ENCODE measurements around the gene RPS18.

Gene RPS18

DNA sequence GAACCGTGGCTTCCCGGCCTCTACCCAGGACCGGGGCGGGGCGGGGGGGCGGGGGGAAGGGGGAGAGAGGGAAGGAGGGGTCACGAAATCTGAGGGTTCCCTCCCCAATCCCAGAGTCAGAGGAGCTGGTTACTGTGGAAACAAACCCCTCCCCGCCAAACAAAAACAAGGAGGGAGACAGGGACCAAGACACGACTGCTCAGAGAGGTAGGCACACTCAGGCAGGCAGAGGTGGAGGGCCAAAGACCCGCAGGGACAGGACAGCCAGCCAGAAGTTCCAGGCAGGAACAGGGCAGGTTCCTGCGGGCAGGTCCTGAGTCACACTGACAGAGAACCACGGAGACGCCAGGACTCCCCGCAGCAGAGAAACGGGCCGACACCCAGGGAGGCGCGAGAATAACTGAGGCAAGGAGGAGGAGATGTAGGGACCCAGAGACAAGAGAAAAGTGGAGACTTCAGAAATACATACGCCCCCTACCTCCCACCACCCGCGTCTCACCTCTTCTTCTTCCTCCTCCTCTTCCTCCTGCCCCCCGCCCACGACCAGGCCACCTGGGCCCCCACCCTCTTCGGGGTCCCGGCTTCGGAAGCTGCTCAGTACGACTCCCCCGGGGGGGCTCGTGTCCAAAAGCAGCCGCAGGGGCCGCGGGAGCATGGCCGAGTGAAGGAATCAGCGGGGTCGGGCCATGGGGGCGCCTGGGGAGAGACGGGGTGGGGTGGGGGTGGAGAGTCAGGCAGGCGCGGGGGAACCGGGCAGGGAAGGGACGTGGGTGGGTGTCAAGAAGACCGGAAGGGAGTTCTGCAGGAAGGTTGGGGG, 26.3 kb downstream of the RPS18 start:
- H3K27ac ChIP-seq (ENCODE audit: low read depth, low read length), result peak overlapping the region; percentile 93
- H3K36me3 ChIP-seq (ENCODE audit: control insufficient read depth in 5 of 5, insufficient read depth in 5 of 5, low read length in 5 of 5), result peaks cover 0 to 47% (median 35%) of the 10 kb centered on the region in 5 donors
- peak overlapping the region in 4 of 5 donors; percentile 73 to 94 (median 90) for H3K9ac ChIP-seq (ENCODE audit: low read length in 5 of 5)
- H3K4me1 ChIP-seq (ENCODE audit: control insufficient read depth in 5 of 5, insufficient read depth in 5 of 5, low read length in 5 of 5), result peaks cover 2 to 41% (median 26%) of the 10 kb centered on the region in 5 donors
- H3K9me3 ChIP-seq (ENCODE audit: control insufficient read depth in 5 of 5, low read length in 5 of 5), result no peaks in the 10 kb centered on the region
- H3K4me3 ChIP-seq (ENCODE audit: low read depth in 1 of 5, low read length in 5 of 5), result peak overlapping the region; percentile 69 to 98 (median 91)
- no peaks in the 10 kb centered on the region for H3K27me3 ChIP-seq (ENCODE audit: control insufficient read depth in 5 of 5, insufficient read depth in 4 of 5, low read length in 5 of 5)

DNA sequence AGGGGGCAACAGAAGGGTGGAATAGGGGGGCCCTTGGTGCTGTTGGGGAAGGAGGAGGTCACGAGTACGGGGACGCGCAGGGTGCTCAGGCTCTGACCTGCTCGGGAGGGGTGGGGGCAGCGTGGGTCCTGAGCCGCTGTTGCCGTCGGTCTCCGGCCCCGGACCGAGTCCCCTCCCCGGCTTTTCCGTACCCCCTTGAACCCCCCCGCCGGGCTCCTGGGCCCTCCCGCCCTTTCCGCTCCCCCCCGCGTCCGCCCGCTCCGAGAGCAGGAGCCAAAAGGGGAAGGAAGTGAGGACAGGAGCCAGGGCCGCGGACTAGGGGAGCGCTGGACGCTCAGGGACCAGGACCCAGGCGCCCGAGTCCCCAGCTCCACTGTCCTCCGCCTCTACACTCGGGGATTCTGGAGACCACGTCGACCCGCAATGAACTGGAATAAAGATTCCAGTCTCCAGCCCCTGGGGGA, 26.9 kb downstream of the RPS18 start, which contains the start of gene RGL2:
Gene RGL2 (minus strand): TSS at position 170 of the 464 bp plus-strand sequence. CDS start 332 bp downstream, outside the sequence.
- Histone ChIP-seq H3K4me1 (ENCODE audit: control insufficient read depth in 5 of 5, insufficient read depth in 5 of 5, low read length in 5 of 5) (peaks cover 2 to 41% (median 26%) of the 10 kb centered on the region in 5 donors), H3K4me3 (ENCODE audit: low read depth in 1 of 5, low read length in 5 of 5) (peak within 1 kb of the TSS; percentile 74 to 98 (median 91)), H3K36me3 (ENCODE audit: control insufficient read depth in 5 of 5, insufficient read depth in 5 of 5, low read length in 5 of 5) (peaks cover 0 to 44% (median 33%) of the 10 kb centered on the region in 5 donors), H3K27me3 (ENCODE audit: control insufficient read depth in 5 of 5, insufficient read depth in 4 of 5, low read length in 5 of 5) (no peaks in the 10 kb centered on the region), H3K9me3 (ENCODE audit: control insufficient read depth in 5 of 5, low read length in 5 of 5) (no peaks in the 10 kb centered on the region), H3K27ac (ENCODE audit: low read depth, low read length) (peak within 1 kb of the TSS; percentile 93), H3K9ac (ENCODE audit: low read length in 5 of 5) (peak within 1 kb of the TSS; percentile 73 to 94 (median 90))

DNA sequence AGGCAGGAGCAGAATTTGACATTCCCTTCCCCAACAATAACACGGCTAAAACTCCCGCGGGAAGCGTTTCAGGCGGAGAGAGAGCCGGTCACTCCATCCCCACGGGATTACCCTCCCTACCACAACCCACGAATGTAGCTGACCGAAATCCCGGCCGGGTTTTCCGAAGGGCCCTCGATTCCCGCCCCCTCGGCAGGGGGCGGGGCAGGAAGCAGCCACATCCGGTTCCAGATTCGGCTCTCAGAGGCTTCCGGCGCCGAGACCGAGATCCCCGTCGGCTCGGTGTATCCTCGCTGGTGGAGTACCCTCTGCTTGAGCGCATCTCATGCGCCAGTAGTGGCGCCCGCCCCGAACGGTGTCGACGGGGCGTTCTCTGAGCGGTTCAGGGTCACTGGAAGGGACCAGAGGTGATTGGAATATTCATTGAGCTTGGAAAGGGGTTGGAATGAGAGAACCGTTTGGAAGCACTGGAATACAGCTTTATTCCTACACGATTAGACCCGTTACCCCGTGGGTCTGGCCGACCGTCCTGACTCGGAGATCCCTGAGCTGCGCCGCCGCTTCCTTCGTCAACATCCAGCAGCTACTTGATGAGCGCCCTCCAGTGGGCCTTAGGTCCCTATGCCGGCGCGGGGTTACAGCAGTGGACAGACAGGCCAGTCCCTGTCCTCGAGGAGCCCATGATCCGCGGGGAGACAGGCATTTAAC, 27.5 kb downstream of the RPS18 start:
- Histone ChIP-seq H3K4me1 (ENCODE audit: control insufficient read depth in 5 of 5, insufficient read depth in 5 of 5, low read length in 5 of 5) (peaks cover 2 to 41% (median 26%) of the 10 kb centered on the region in 5 donors), H3K9ac (ENCODE audit: low read length in 5 of 5) (peak overlapping the region; percentile 66 to 94 (median 90)), H3K27ac (ENCODE audit: low read depth, low read length) (peak overlapping the region; percentile 93), H3K9me3 (ENCODE audit: control insufficient read depth in 5 of 5, low read length in 5 of 5) (no peaks in the 10 kb centered on the region), H3K4me3 (ENCODE audit: low read depth in 1 of 5, low read length in 5 of 5) (peak overlapping the region; percentile 74 to 98 (median 91)), H3K36me3 (ENCODE audit: control insufficient read depth in 5 of 5, insufficient read depth in 5 of 5, low read length in 5 of 5) (peaks cover 0 to 44% (median 33%) of the 10 kb centered on the region in 5 donors), H3K27me3 (ENCODE audit: control insufficient read depth in 5 of 5, insufficient read depth in 4 of 5, low read length in 5 of 5) (no peaks in the 10 kb centered on the region)

DNA sequence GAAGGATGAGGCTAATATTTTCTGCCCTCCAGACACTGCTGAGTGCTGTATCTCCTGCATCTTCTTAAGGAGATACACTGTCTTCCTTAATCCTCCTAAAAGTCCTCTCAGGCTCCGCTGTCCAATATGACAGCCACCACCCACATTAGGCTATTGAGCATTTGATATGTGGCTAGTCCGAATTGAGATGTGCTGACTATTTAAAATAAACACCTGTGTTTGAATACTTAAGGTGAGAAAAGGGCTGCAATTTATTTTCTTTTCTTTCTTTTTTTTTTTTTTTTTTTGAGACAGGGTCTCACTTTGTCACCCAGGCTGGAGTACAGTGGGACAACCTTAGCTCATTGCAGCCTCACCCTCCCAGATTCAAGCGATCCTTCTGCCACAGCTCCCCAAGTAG, 30.0 kb downstream of the RPS18 start:
- Histone ChIP-seq H3K27me3 (ENCODE audit: control insufficient read depth in 5 of 5, insufficient read depth in 4 of 5, low read length in 5 of 5) (no peaks in the 10 kb centered on the region), H3K9me3 (ENCODE audit: control insufficient read depth in 5 of 5, low read length in 5 of 5) (no peaks in the 10 kb centered on the region), H3K4me1 (ENCODE audit: control insufficient read depth in 5 of 5, insufficient read depth in 5 of 5, low read length in 5 of 5) (peaks cover 2 to 50% (median 26%) of the 10 kb centered on the region in 5 donors), H3K4me3 (ENCODE audit: low read depth in 1 of 5, low read length in 5 of 5) (no peak overlapping the region), H3K9ac (ENCODE audit: low read length in 5 of 5) (no peak overlapping the region), H3K27ac (ENCODE audit: low read depth, low read length) (no peak overlapping the region), H3K36me3 (ENCODE audit: control insufficient read depth in 5 of 5, insufficient read depth in 5 of 5, low read length in 5 of 5) (peaks cover 0 to 34% (median 25%) of the 10 kb centered on the region in 5 donors)

DNA sequence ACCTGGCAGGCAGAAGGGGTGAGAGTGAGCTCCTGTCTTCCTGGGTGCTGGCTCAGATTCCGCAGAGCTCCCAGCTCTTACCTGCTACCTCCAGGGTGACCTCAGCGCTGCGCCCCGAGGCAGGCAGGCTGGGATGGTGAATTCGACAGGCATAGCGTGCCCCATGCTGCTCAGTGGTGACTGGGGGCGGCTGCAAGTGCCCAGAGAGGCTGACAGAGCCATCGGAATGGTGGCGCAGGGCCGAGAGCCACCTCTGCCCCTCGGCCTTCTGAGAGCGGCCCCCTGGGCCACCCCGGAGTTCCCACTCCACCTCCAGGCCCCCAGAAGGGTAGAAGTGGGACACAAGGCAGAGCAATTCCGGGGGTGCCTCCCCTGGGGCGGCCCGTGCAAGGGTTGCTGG, 32.3 kb downstream of the RPS18 start:
- peaks cover 0 to 33% (median 30%) of the 10 kb centered on the region in 5 donors for H3K36me3 ChIP-seq (ENCODE audit: control insufficient read depth in 5 of 5, insufficient read depth in 5 of 5, low read length in 5 of 5)
- no peak overlapping the region for H3K4me3 ChIP-seq (ENCODE audit: low read depth in 1 of 5, low read length in 5 of 5)
- no peak overlapping the region for H3K9ac ChIP-seq (ENCODE audit: low read length in 5 of 5)
- H3K4me1 ChIP-seq (ENCODE audit: control insufficient read depth in 5 of 5, insufficient read depth in 5 of 5, low read length in 5 of 5), result peaks cover 2 to 33% (median 15%) of the 10 kb centered on the region in 5 donors
- no peaks in the 10 kb centered on the region for H3K9me3 ChIP-seq (ENCODE audit: control insufficient read depth in 5 of 5, low read length in 5 of 5)
- H3K27me3 ChIP-seq (ENCODE audit: control insufficient read depth in 5 of 5, insufficient read depth in 4 of 5, low read length in 5 of 5), result no peaks in the 10 kb centered on the region
- H3K27ac ChIP-seq (ENCODE audit: low read depth, low read length), result no peak overlapping the region

DNA sequence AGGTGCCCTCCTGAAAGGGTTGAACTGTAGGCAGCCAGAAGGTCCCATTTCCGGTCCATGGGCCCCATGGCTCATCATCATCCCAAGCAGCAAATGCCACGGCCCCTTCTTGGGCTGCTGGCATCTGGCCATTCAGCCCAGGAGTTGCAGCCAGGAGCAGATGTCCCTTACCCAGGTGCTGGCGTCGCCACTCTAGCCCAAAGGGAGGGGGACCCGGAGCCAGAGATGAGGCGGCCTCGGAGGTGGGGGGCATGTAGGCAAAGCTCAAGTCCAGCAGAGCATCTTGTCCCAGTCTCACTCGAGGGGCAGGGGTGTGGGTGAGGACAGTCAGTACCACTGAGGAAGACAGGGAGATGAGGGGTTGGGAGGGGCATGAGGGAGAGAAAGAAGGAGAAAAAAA, 33.2 kb downstream of the RPS18 start:
- Histone ChIP-seq H3K36me3 (ENCODE audit: control insufficient read depth in 5 of 5, insufficient read depth in 5 of 5, low read length in 5 of 5) (peaks cover 0 to 33% (median 30%) of the 10 kb centered on the region in 5 donors), H3K4me3 (ENCODE audit: low read depth in 1 of 5, low read length in 5 of 5) (no peak overlapping the region), H3K9ac (ENCODE audit: low read length in 5 of 5) (no peak overlapping the region), H3K9me3 (ENCODE audit: control insufficient read depth in 5 of 5, low read length in 5 of 5) (no peaks in the 10 kb centered on the region), H3K27ac (ENCODE audit: low read depth, low read length) (no peak overlapping the region), H3K27me3 (ENCODE audit: control insufficient read depth in 5 of 5, insufficient read depth in 4 of 5, low read length in 5 of 5) (no peaks in the 10 kb centered on the region), H3K4me1 (ENCODE audit: control insufficient read depth in 5 of 5, insufficient read depth in 5 of 5, low read length in 5 of 5) (peaks cover 1 to 24% (median 11%) of the 10 kb centered on the region in 5 donors)

DNA sequence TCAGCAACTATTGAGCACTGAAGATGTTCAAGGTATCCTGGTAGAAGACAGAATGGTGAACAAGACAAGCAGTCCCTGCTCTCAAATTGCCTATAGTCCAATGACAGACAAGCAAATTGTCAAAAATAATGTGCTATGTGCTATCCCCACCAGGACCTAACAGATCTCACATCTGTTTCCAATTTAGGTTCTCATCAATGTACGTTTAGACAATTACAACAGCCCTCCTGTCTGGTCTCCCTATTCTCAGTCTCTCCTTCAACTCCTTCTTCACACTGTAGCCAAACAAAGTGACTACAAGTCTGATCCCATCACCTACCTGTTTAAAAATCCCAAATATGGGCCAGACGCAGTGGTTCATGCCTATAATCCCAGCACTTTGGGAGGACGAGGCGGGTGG, 34.5 kb downstream of the RPS18 start:
- Histone ChIP-seq H3K9me3 (ENCODE audit: control insufficient read depth in 5 of 5, low read length in 5 of 5) (no peaks in the 10 kb centered on the region), H3K9ac (ENCODE audit: low read length in 5 of 5) (no peak overlapping the region), H3K27me3 (ENCODE audit: control insufficient read depth in 5 of 5, insufficient read depth in 4 of 5, low read length in 5 of 5) (no peaks in the 10 kb centered on the region), H3K4me1 (ENCODE audit: control insufficient read depth in 5 of 5, insufficient read depth in 5 of 5, low read length in 5 of 5) (peaks cover 0 to 14% (median 4%) of the 10 kb centered on the region in 5 donors), H3K36me3 (ENCODE audit: control insufficient read depth in 5 of 5, insufficient read depth in 5 of 5, low read length in 5 of 5) (peaks cover 0 to 38% (median 30%) of the 10 kb centered on the region in 5 donors), H3K4me3 (ENCODE audit: low read depth in 1 of 5, low read length in 5 of 5) (no peak overlapping the region), H3K27ac (ENCODE audit: low read depth, low read length) (no peak overlapping the region)

DNA sequence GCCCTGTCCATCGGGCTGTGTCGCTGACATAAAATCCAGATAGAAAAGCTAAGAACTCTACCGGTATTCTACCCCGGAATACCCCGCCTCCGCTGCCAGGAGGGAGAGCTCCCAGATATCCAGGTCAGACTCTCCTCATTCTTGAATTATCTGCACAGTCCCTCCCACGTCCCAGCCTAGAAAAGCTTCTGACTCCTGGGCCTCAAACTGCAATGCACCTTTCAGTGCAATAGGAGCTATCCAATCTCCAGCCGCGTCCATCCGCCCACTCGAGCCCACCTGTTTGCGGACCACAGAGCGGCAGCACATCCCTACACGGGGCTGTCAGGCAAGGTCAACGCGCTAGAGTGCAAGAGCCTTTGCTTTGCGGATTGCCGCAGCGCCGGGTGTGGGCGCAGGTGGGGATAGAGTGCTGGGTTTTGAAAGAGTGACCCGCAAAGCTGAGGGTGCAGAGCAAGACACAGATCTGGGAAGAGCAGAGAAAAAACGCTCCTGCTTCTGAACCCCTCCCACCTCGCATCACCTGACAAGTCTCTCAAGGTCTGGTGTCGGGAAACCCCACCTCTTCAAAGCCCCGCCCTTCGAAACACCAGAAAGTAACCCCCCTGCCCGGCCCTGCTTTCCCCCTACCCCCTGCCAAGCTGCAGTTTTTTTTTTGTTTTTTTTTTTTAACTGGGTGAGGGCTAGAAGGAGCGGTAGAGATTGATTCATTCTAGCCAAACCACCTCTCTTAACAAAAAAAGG, 40.7 kb downstream of the RPS18 start:
- Histone ChIP-seq H3K9ac (ENCODE audit: low read length in 5 of 5) (peak overlapping the region; percentile 87 to 100 (median 94)), H3K27ac (ENCODE audit: low read depth, low read length) (peak overlapping the region; percentile 96), H3K36me3 (ENCODE audit: control insufficient read depth in 5 of 5, insufficient read depth in 5 of 5, low read length in 5 of 5) (peaks cover 0 to 15% (median 10%) of the 10 kb centered on the region in 5 donors), H3K4me3 (ENCODE audit: low read depth in 1 of 5, low read length in 5 of 5) (peak overlapping the region; percentile 92 to 99 (median 94)), H3K27me3 (ENCODE audit: control insufficient read depth in 5 of 5, insufficient read depth in 4 of 5, low read length in 5 of 5) (no peaks in the 10 kb centered on the region), H3K9me3 (ENCODE audit: control insufficient read depth in 5 of 5, low read length in 5 of 5) (no peaks in the 10 kb centered on the region), H3K4me1 (ENCODE audit: control insufficient read depth in 5 of 5, insufficient read depth in 5 of 5, low read length in 5 of 5) (peaks cover 10 to 48% (median 44%) of the 10 kb centered on the region in 5 donors)

DNA sequence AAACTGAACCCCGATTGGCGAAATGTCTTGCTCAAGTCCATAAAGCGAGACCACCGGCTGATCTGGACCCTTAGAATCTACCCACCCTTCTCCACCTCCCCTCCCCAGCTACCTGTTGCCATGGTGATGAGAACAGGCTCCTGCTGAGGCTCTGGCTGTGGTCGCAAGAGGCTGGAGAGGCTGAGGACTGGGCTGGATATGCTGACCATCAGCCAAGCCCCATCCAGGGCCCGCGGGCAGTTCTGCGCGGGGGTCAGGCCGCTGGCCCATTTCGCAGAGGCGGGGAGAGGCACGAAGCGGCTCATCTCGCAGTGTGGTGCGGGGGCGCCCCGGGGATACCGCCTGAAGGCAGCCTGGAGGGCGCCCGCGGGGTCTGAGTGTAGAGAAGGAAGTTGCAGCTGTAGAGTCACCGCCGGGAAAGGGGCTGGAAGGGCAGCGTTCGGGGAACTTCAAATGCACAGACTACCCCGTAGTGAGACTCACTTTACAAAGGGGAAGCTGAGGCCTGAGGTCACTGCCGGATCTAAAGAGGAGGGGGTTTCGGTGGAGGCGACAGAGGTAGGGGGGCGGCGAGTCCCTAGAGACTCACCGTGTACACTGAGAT, 41.3 kb downstream of the RPS18 start:
- H3K36me3 ChIP-seq (ENCODE audit: control insufficient read depth in 5 of 5, insufficient read depth in 5 of 5, low read length in 5 of 5), result peaks cover 0 to 15% (median 9%) of the 10 kb centered on the region in 5 donors
- peaks cover 13 to 50% (median 46%) of the 10 kb centered on the region in 5 donors for H3K4me1 ChIP-seq (ENCODE audit: control insufficient read depth in 5 of 5, insufficient read depth in 5 of 5, low read length in 5 of 5)
- H3K27me3 ChIP-seq (ENCODE audit: control insufficient read depth in 5 of 5, insufficient read depth in 4 of 5, low read length in 5 of 5), result no peaks in the 10 kb centered on the region
- H3K9ac ChIP-seq (ENCODE audit: low read length in 5 of 5), result peak overlapping the region; percentile 87 to 100 (median 94)
- no peaks in the 10 kb centered on the region for H3K9me3 ChIP-seq (ENCODE audit: control insufficient read depth in 5 of 5, low read length in 5 of 5)
- H3K27ac ChIP-seq (ENCODE audit: low read depth, low read length), result peak overlapping the region; percentile 96
- H3K4me3 ChIP-seq (ENCODE audit: low read depth in 1 of 5, low read length in 5 of 5), result peak overlapping the region; percentile 92 to 99 (median 94)
